ENCODE data around the gene ZBTB7B. TPM values are rescaled to one million over a fixed set of nuclear protein-coding genes. Genes with fewer than 3 reads are reported as not detected.
A peak's percentile ranks its signal among the peaks of the same experiment; 100 is the strongest.

Gene ZBTB7B
- total and polyA plus RNA-seq, 9 of the 15 experiments (the other 6 are each of a cell fraction or from before 2014, with no cell fraction given) = 0.04 to 46.5 (median 15.2) TPM

GRCh38 chr1:155003766-155004351 lies 1.3 kb downstream of the ZBTB7B start (continued):
- TF ChIP-seq ZBTB11 (CRISPR knock-in tag; IDR thresholded peaks at IDR 0.05) = 0 out of 6 replicates have a peak, but pooled peaks of 1 of the 3 experiments have one; percentile 43
- TF ChIP-seq ZNF584 (CRISPR knock-in tag; IDR thresholded peaks at IDR 0.05; ENCODE audit: low read depth) = peak; percentile 72
- no peak for TF ChIP-seq ZNF274 (IDR thresholded peaks at IDR 0.05; ENCODE audit: borderline replicate concordance, low read depth, low read length)
- peak in 1 of 2 experiments; percentile 76; a peak in 1 of 4 replicates for TF ChIP-seq KDM4B (IDR thresholded peaks at IDR 0.05; ENCODE audit: borderline replicate concordance in 2 of 2, low read depth in 1 of 2)
- TF ChIP-seq ZNF224 (CRISPR knock-in tag; IDR thresholded peaks at IDR 0.05) = no peak
- TF ChIP-seq VEZF1 (CRISPR knock-in tag; IDR thresholded peaks at IDR 0.05) = peak; percentile 89
- no peak for TF ChIP-seq ZBTB34 (CRISPR knock-in tag; IDR thresholded peaks at IDR 0.05)
- TF ChIP-seq ZNF589 (CRISPR knock-in tag; IDR thresholded peaks at IDR 0.05; ENCODE audit: low read depth) = peak; percentile 66; the same call in 1 of the 2 replicates
- TF ChIP-seq MAZ (CRISPR knock-in tag; conservative IDR thresholded peaks at IDR 0.05 in 1 of 2, IDR thresholded peaks at IDR 0.05 in 1 of 2) = peak in 1 of 2 experiments; percentile 28; a peak in 2 of 4 replicates
- no peak for TF ChIP-seq MBD2 (IDR thresholded peaks at IDR 0.05; ENCODE audit: borderline replicate concordance, low read depth)
- peak; percentile 32; the same call in 1 of the 2 replicates for TF ChIP-seq EP300 (IDR thresholded peaks at IDR 0.05; ENCODE audit: low read length)
- TF ChIP-seq DLX4 (CRISPR knock-in tag; IDR thresholded peaks at IDR 0.05) = no peak
- no peak for TF ChIP-seq GATAD2A (IDR thresholded peaks at IDR 0.05)
- no peak for TF ChIP-seq NCOA2 (IDR thresholded peaks at IDR 0.05; ENCODE audit: partially characterized antibody in 2 of 2)
- TF ChIP-seq ZBTB7A (IDR thresholded peaks at IDR 0.05; ENCODE audit: borderline replicate concordance, control insufficient read depth, low read depth, low read length) = peak; percentile 87; the same call in 1 of the 2 replicates

Data from K562 (cell line).